GM19395 (cell line): ENCODE measurements around the gene STARD3NL.
"Not testable (repeated sequence)": the region's sequence is repeated elsewhere in the genome, so short reads cannot be mapped to it uniquely, and the experiment has no call there.

Source experiments
- ATAC-seq: cut with Tn5 transposase; IDR thresholded peaks from one replicate; pipeline ENCODE4 v1.9.1; 2021; ENCODE audit warnings: mild to moderate bottlenecking, moderate library complexity; ENCODE audit not compliant: unreplicated experiment

Gene STARD3NL

DNA sequence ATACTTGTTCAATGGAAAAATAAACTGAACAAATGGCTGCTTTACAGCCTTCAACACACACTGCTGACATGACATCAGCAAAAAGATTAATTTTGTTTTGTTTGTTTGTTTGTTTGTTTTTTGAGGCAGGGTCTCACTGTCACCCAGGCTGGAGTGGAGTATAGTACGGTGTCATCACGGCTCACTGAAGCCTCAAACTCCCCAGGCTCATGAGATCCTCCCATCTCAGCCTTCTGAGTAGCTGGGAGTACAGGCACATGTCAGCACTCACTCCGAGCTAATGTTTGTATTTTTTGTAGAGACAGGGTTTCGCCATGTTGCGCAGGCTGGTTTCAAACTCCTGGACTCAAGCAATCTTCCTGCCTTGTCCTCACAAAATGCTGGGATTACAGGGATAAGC is 84.5 kb downstream of the STARD3NL start:
- ATAC-seq: no peak

DNA sequence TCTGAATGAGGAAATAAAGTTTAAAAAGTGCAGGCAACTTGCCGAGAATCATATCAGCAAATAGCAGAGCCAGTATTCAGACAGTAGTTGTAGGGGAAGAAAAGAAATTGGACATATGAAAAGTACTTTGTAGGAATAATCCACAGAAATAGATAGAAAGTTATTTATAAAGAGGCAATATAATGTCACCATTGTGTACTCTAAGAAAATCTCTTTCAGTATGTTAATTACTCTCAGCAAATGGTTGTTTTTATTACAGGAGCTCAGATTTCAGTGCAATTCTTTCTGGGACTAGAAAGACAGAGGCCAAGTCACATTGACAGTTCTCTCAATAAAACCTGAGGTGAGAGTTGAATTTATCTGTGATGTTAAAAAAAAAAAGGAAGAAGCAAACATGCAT is 85.2 kb downstream of the STARD3NL start:
- ATAC-seq: not testable (repeated sequence)

DNA sequence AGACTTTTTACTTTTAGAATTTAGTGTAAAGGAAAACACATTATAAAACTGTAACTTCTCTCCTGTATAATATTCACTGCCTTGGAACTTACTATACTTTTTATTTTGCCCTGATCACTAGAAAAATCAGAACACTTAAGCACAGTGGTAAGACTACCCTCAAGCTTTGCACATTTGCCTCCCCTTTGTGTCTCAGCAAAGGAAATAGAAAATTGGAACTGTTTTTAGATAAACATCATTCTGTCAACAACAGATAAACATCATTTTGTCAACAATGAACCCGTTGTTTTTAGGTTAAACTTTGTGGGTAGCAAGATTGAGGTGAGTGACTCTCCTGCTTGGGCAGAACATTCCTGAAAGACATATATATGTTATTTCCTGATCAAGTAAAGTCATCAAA is 86.6 kb downstream of the STARD3NL start:
- not testable (repeated sequence) for ATAC-seq

DNA sequence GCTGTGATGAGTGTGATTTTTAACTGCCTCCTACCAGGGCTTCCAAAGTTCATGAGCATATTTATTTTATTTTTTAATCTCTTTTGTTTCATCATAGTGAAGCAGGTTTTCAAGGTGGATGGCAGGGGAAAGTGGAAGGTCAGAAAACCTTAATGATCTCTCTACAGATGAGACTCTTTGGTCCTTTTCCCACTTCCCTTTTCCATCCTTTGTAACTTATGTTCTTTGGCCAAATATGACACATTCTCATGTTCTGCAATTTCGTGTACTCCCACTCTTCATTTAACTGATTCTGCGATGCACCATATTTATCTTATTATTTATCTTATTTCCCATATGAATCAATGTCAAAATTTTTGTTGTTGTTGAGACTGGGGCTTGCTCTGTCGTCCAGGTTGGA is 87.9 kb downstream of the STARD3NL start:
- ATAC-seq: peak; percentile 60

DNA sequence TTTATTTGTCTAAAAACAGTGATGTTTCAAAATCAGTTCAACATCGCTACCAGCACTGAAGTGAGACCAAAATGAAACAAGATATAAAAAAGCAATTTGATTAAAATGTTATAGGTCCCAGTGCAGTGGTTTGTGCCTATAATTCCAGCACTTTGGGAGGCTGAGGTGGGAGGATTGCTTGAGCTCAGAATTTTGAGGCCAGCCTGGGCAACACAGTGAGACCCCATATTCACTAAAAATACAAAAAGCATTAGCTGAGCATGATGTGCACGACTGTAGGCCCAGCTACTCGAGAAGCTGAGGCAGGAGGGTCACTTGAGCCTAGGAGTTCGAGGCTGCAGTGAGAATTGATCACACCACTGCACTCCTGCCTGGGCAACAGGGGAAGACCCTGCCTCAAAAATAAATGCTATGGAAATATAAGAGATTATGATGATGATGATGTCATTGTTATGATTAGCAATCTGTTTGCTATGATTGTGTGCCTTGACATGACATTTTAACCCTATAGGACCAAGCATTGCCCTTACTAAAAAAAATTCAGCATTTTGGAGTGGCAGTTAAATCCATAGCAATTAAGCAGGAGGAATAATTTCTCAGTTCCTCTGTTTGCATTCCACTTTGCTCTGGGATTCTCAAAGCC is 91.8 kb downstream of the STARD3NL start:
- ATAC-seq: not testable (repeated sequence)

GRCh38 chr7:38270405-38270804 is 92.4 kb downstream of the STARD3NL start:
- ATAC-seq: not testable (repeated sequence)

GRCh38 chr7:38273286-38273995 is 95.4 kb downstream of the STARD3NL start, which contains the start of gene TARP:
Gene TARP, minus strand, starts transcription at chr7:38273636.
- ATAC-seq: no peak

DNA sequence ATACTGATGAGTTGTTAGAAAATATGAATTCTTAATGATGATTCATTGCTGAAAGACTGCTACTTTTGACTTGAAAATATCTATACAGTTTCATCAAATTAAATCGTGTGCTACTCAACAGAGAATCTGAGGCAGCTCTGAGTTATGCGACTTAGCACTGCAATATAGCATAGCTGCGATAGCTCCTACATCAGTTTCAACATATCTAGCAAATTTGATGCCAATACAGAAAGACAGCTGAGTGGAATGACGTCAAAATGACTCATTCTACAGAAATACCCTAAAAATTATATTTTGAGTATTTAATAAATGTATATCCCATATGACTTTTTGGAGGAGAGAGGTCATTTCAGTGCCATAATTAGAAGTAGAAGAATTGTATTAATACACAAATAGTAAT is 96.4 kb downstream of the STARD3NL start:
- ATAC-seq: no peak

DNA sequence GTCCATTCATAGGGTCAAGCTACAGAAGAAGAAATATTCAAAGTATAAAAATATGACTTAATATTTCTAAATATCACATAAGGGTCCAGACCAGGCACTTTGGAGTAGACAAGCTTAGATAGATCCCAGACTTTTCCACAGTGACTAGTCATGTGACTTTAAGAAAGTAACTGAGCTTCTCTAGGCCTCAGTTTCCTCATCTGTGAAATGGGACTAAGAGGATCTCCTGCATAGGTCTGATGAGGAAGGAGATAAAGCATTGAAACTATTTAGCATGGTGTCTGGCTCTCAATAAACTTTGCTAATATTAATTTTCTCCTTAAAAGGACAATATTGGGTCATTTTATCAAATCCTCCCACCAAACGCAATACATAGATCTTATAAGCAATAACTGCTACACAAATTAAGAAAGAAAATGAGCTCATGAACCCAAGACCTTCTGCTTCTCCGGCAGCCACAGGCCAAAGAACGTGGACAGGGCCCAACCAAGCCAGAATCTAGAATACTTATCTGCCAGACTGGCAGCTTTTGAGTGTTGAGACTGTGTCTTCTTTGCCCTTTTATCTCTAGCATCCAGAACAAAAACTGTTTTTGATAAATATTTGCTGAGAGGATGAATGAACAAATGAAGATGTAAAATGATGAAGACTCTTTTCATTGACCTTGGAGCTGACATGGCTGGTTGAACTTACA is 97.0 kb downstream of the STARD3NL start:
- ATAC-seq: no peak

GRCh38 chr7:38276096-38276877 is 98.2 kb downstream of the STARD3NL start:
- ATAC-seq: no peak

DNA sequence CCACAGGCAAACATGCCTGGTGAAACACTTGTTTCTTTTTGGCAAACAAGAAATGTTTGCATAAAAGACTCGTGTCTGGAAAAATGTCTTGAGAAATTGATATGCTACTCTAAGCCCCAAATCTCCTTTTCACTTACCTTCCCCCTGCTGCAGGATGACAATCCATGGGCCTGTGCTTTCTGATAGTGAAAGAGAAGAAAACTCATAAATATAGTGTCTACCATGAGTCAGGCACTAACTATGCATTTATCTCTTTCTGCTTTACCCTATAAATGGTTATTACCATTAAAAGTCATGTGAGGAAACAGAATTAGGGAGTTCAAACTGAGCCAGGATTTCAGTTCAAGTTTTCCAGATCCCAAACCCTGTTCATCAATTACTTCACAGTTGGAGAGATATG is 102.0 kb downstream of the STARD3NL start:
- ATAC-seq: no peak
